IPS DF 6.9 (cell line): ENCODE data around the gene AK5.
"Not testable (repeated sequence)": the region's sequence is repeated elsewhere in the genome, so short reads cannot be mapped to it uniquely, and the experiment has no call there.

ENCODE experiments used
- DNase-seq: peaks from one replicate; pipeline ENCODE4 v3.0.0-alpha.2; 2013; ENCODE audit warnings: low read depth, low spot score
- H3K27ac ChIP-seq: one replicate; pipeline ENCODE4 v1.5.1; 2013; ENCODE audit warnings: low read length, control low read depth
- H3K27me3 ChIP-seq: 2 replicates; pipeline ENCODE4 v1.6.1; 2013; ENCODE audit warnings: mild to moderate bottlenecking, low read length; ENCODE audit not compliant: control insufficient read depth, insufficient read depth
- H3K36me3 ChIP-seq: 2 replicates; pipeline ENCODE4 v1.6.1; 2013; ENCODE audit warnings: low read length; ENCODE audit not compliant: control insufficient read depth, insufficient read depth
- H3K4me1 ChIP-seq: 2 replicates; pipeline ENCODE4 v1.6.1; 2013; ENCODE audit warnings: low read length; ENCODE audit not compliant: control insufficient read depth, insufficient read depth
- H3K4me3 ChIP-seq: 2 replicates; pipeline ENCODE4 v1.5.1; 2013; ENCODE audit warnings: mild to moderate bottlenecking, low read length
- H3K9me3 ChIP-seq: 2 replicates; pipeline ENCODE4 v1.6.1; 2013; ENCODE audit warnings: low read length, inconsistent platforms; ENCODE audit not compliant: control insufficient read depth, insufficient read depth
- WGBS: extraction: QIAGEN DNeasy Blood & Tissue Kit; methylation state at CpG from one replicate; pipeline ENCODE4 v1.1.7; 2013; ENCODE audit warnings: mixed read lengths, missing lambda C conversion rate; ENCODE audit not compliant: insufficient read length, insufficient coverage; 5-methylcytosine and 5-hydroxymethylcytosine counted together

The AK5 gene

GRCh38 chr1:77412820-77413530, 131.2 kb downstream of the AK5 start:
- 0 out of 2 replicates have a peak, but pooled peaks cover 2% of the 10 kb centered on the region for H3K4me1 ChIP-seq
- no peaks in the 10 kb centered on the region for H3K9me3 ChIP-seq
- no peak overlapping the region for H3K4me3 ChIP-seq
- no peaks in the 10 kb centered on the region for H3K27me3 ChIP-seq
- H3K36me3 ChIP-seq: no peaks in the 10 kb centered on the region
- no peak overlapping the region for H3K27ac ChIP-seq
- WGBS: no CpG with 5 or more reads among the region's 8 CpGs
- DNase-seq: no peak

DNA sequence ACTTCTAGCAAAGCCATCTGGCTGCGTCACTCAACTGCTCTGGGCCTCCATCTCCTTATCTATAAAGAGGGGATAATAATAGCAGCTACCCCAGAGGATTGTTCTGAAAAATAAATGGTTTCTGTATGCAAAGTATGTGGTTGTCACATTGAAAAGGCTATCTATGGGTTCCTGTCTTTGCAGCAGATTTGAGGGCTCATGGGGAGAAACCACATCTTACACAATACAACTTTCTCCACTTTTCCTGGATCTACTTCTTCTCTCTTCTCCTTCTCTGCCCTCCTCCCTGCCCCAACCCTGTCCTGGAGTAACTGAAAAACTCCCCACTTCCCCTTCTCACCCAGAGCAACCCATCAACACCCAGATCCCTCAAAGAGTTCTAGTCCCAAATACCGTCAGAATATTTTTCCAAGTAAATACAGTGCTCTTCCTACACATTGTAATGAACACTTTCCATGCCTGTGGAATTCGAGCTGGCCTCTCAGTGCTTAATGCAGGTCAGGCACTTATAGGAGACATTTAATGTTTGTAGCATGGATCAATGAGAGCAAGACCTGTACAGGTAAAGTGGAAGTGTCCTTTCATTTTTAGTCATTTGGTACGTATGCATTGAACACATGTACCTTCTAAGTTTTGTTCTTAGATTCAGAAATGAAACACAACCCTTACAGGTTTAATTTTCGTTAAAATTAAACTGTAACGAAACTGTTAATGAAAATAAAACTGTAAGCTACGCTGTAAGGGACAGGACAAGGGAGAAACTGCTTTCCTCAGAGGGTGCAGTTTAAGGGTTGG, 131.9 kb downstream of the AK5 start:
- DNase-seq: no peak
- no peak overlapping the region for H3K4me3 ChIP-seq
- 0 out of 2 replicates have a peak, but pooled peaks cover 2% of the 10 kb centered on the region for H3K4me1 ChIP-seq
- no CpG with 5 or more reads among the region's 7 CpGs for WGBS
- H3K27me3 ChIP-seq: no peaks in the 10 kb centered on the region
- H3K9me3 ChIP-seq: no peaks in the 10 kb centered on the region
- no peak overlapping the region for H3K27ac ChIP-seq
- H3K36me3 ChIP-seq: no peaks in the 10 kb centered on the region

- no CpG with 5 or more reads among the region's 4 CpGs for WGBS
- no peaks in the 10 kb centered on the region for H3K36me3 ChIP-seq
- H3K4me3 ChIP-seq: no peak overlapping the region
- no peaks in the 10 kb centered on the region for H3K27me3 ChIP-seq
- H3K4me1 ChIP-seq: 0 out of 2 replicates have a peak, but pooled peaks cover 2% of the 10 kb centered on the region
- DNase-seq: no peak
- no peak overlapping the region for H3K27ac ChIP-seq
- H3K9me3 ChIP-seq: no peaks in the 10 kb centered on the region
These were observed 133.8 kb downstream of the AK5 start for GRCh38 chr1:77415579-77415978.

DNA sequence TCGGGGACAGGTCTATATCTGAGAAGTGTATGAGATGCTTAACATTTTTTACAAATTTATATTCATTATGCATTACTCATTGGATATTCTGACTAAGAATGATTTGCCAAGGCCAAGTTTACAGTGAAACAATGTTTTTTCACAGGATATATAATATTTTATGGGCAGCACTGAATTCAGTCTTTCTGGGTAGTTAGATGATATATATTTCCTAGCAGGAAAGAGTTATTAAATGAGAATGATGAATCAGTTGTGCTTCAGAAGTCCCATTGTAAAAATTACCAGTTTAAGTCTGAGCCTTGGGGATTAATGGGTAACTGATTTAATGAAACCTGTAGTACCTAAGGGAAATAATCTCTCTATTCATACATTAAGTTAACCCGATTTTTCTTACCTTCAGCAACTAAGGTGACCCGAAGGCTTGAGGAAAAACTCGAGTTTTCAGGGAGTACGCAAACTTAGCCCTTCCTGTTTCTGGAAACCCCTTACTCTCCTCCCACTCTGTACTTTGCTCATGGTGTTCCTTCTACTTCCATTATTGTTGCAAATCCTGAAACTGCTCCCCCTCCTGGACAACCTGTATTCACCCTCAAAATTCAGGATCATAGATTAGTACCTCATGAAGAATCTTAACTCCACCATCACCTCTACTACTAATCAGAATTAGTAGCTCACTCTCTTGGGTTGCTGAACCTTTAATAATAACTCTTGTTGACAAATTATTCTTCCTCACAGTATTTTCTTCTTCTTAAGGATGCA, 135.1 kb downstream of the AK5 start:
- Histone ChIP-seq H3K27ac (no peak overlapping the region), H3K9me3 (no peaks in the 10 kb centered on the region), H3K27me3 (no peaks in the 10 kb centered on the region), H3K4me1 (0 out of 2 replicates have a peak, but pooled peaks cover 2% of the 10 kb centered on the region), H3K36me3 (no peaks in the 10 kb centered on the region), H3K4me3 (no peak overlapping the region)
- no CpG with 5 or more reads among the region's 5 CpGs for WGBS
- DNase-seq: peak; percentile 39

GRCh38 chr1:77418055-77418454, 136.2 kb downstream of the AK5 start:
- not testable (repeated sequence) for H3K4me1 ChIP-seq, H3K27ac ChIP-seq, H3K27me3 ChIP-seq, DNase-seq, H3K4me3 ChIP-seq, H3K9me3 ChIP-seq, H3K36me3 ChIP-seq
- no CpG with 5 or more reads among the region's 3 CpGs for WGBS

GRCh38 chr1:77421504-77422233, 139.8 kb downstream of the AK5 start:
- no CpG with 5 or more reads among the region's 3 CpGs for WGBS
- Histone ChIP-seq H3K36me3 (no peaks in the 10 kb centered on the region), H3K27me3 (no peaks in the 10 kb centered on the region), H3K27ac (no peak overlapping the region), H3K4me3 (no peak overlapping the region), H3K4me1 (no peaks in the 10 kb centered on the region), H3K9me3 (no peaks in the 10 kb centered on the region)
- no peak for DNase-seq

DNA sequence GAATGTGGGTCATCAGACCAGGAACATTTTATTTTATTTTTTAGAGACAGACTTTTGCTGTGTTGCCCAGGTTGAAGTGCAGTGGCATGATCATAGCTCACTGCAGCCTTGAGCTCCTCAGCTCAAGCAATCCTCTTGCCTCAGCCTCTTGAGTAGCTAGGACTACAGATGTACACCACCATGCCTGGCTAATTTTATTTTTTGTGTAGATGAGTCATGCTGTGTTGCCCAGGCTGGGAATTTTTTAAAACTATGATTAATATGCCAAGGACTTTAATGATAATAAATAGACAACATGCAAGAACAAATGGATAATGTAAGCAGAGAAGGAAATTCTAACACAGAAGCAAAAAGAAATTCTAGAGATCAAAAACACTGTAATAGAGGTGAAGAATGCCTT, 142.4 kb downstream of the AK5 start:
- no peak overlapping the region for H3K27ac ChIP-seq
- no peaks in the 10 kb centered on the region for H3K9me3 ChIP-seq
- H3K27me3 ChIP-seq: no peaks in the 10 kb centered on the region
- DNase-seq: no peak
- H3K4me3 ChIP-seq: no peak overlapping the region
- H3K4me1 ChIP-seq: no peaks in the 10 kb centered on the region
- H3K36me3 ChIP-seq: no peaks in the 10 kb centered on the region

DNA sequence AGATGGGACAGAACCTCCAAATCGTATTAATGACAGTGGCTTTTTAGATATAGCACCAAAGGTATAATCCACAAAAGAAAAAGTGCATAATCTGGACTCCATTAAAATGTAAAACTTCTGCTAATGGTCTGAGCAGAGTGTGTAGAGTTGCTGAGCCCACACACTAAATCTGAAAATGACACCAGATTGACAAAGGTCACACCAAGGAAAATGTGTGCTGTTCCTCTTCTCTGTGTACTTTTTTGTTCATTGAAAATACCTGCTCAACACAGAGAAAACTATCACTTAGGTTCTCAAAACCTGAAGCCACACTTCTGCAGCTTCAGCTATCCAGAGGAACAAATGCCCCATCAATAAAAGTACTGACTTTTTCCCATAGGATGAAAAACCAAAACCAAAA, 146.2 kb downstream of the AK5 start:
- no peaks in the 10 kb centered on the region for H3K36me3 ChIP-seq
- no peaks in the 10 kb centered on the region for H3K27me3 ChIP-seq
- no peak overlapping the region for H3K27ac ChIP-seq
- no peak overlapping the region for H3K4me3 ChIP-seq
- DNase-seq: no peak
- no peaks in the 10 kb centered on the region for H3K9me3 ChIP-seq
- no CpG with 5 or more reads among the region's 1 CpG for WGBS
- no peaks in the 10 kb centered on the region for H3K4me1 ChIP-seq

GRCh38 chr1:77430966-77431690, 149.3 kb downstream of the AK5 start:
- DNase-seq: no peak
- Histone ChIP-seq H3K27me3 (no peaks in the 10 kb centered on the region), H3K4me3 (no peak overlapping the region), H3K9me3 (no peaks in the 10 kb centered on the region), H3K4me1 (no peaks in the 10 kb centered on the region), H3K27ac (no peak overlapping the region), H3K36me3 (no peaks in the 10 kb centered on the region)
- no CpG with 5 or more reads among the region's 4 CpGs for WGBS
